Middle frontal gyrus (tissue), 1 donor: Measurements from ENCODE around the gene NKAIN2.

Experiments
- DNase-seq: peaks from one replicate; pipeline ENCODE4 v3.0.0-alpha.2; 2015; ENCODE audit warnings: low spot score; ENCODE audit errors: extremely low spot score

Gene NKAIN2

DNA sequence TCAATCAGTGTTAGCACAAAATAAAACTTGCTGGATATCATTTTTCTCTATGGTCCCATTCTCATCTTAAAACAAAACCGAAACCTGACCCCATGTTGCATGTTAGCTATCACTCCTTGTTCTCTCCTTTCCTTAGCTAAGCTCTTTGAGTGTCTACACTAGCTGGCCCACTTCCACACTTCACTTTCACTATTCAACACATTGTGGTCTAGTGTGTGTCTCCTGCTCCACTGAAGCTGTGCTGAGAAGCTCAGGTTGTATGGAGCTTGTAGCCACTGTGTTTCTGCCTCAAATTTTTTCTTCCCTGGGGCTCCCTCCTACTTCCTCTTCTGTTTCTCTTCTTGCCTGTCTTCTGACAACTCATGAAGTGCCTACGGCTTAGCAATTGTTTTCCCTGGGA lies 223.0 kb downstream of the NKAIN2 start:
- DNase-seq, result no peak

DNA sequence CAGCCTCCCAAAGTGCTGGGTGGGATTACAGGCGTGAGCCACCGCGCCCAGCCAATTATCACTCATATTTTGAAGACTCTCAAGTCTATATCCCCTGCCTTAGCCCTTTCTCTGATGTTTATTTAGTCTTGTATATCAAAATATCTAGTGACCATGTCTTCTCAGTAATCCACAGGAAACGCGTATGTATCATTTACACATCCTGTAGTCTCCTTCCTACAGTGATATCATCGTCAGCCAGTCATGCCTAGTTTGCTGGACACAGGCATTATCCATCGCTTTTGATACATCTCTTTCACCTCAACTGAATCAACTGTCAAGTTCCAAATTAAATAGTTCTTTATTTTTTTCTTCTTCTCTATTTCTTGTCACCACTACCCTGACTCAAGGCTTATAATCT lies 223.7 kb downstream of the NKAIN2 start:
- no peak for DNase-seq

DNA sequence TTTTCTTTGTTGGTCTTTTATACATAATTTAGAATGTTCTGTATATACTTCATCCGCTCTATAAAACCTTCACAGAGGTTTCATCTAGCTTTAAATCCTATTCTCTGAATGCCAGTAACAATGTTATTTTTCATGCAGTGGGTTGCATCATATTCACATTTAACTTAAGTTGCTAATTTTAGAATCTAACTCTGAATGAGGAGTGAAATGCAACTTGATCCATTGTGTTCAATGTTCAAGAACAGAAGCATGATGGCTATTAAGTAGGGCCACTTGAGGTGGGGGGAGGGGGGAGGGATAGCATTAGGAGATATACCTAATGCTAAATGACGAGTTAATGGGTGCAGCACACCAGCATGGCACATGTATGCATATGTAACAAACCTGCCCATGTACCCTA lies 224.5 kb downstream of the NKAIN2 start:
- DNase-seq, result no peak

DNA sequence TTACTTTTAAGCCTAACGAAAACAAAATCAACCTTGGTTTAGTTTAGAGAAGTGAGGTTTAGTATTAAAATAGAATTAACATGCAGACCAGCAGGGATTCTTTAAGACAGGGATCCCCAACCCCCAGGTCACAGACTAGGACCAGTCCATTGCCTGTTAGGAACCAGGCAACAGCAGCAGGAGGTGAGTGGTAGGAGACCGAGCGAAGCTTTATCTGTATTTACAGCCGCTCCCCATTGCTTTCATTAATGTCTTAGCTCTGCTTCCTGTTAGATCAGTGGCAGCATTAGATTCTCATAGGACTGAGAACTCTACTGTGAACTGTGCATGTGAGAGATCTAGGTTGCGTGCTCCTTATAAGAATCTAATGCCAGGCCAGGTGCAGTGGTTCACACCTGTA lies 225.9 kb downstream of the NKAIN2 start:
- no peak for DNase-seq

- no peak for DNase-seq
Observed at GRCh38 chr6:124033501-124033900, 229.8 kb downstream of the NKAIN2 start.

- DNase-seq, result no peak
Observed at GRCh38 chr6:124036384-124036783, 232.7 kb downstream of the NKAIN2 start.

DNA sequence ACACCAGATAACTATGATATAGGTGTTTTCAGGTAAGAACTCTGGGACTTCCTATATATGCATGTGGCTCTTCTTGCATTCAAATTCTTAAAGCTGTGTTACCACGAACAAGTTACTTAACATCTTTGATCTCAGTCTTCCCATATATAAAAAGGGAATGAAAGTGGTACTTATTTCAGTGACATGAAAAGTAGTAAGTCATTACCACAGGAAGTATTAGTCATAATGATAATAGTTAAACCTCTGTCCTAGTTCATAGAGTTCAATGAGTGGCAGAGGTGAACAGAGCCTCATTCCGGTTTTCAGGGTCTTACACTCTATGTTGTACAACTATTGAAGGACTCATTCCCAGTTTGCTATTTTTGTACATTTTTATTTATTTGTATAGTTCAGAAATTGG lies 237.0 kb downstream of the NKAIN2 start:
- DNase-seq, result no peak

DNA sequence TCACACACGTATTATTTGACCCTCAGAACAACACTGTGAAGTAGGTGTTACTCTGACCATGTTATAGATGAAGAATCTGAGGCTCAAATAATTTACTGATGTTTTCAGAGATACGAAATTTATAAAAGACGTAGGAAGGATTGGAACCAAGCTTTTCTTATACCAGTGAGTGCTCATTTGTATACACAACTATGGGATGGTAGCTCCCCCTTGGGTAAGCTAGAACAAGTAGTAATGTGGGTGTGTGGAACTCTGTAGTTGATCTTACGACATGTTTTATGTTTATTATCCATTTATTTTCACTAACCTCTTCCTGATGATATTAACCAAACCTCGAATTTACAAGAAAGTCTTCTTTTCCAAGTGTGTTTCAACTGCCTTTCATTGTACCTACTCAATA lies 248.5 kb downstream of the NKAIN2 start:
- no peak for DNase-seq

DNA sequence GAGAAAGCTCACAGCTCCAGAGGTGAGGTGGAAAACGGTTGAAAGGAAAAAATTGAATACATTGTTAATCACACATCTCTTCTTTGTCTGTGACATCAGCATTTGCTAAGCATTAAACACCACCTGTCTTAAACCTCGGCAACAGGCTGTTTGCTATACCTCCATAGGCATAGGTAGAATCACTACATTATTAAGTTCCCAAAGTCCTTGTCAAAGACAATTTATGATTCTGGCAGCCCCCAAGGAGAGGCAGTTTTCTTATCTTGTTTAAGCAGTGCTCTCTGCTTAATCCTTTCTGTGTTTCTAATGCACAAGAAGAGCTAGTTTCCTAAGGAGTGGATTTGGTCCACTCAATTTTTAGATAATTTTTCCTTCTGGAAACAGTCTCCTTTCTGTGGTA lies 249.7 kb downstream of the NKAIN2 start:
- DNase-seq, result no peak

GRCh38 chr6:124054034-124054433 lies 250.4 kb downstream of the NKAIN2 start:
- no peak for DNase-seq

- DNase-seq, result no peak
Observed at GRCh38 chr6:124055395-124055794, 251.7 kb downstream of the NKAIN2 start.

GRCh38 chr6:124055963-124056362 lies 252.3 kb downstream of the NKAIN2 start:
- DNase-seq, result no peak

GRCh38 chr6:124056407-124057334 lies 253.0 kb downstream of the NKAIN2 start:
- no peak for DNase-seq

GRCh38 chr6:124057461-124057860 lies 253.8 kb downstream of the NKAIN2 start:
- DNase-seq, result no peak

DNA sequence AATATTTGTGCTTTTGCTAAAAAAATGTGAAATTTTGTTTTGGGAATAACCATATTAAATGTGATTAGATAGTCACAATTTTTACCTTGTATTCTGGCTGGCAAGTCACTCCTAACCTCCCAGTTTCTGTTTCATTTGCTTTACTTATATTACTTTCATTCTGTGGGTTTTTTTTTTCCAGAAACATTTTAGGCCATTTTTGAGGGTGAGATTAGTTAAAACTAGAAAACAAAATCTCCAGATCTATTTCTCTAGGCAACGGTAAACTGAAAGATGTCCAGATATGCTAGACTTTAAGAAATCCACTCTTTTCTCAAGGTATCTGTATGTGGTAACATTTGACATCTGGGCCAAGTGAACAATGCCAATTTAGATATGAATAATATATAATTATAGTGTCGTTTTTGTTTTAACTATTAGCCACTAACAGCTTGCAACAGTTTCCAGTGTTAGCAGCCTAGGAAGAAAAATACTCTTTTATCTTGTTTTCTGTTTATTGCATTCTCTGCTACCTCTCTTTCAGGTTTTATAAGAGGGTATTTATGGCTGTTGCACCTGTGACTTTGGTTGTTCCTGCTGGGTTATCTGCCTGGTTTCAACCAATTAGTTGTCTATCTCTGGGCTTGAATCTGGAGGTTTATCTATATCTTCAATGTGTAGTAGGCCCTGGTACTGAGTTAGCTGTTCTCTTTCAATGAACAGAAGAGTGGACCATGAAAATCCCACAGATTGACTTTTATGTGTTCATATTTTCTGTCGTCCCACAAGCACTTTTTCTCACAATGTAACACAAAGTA lies 260.9 kb downstream of the NKAIN2 start:
- no peak for DNase-seq

- DNase-seq, result no peak
Observed at GRCh38 chr6:124066269-124066668, 262.6 kb downstream of the NKAIN2 start.

GRCh38 chr6:124066946-124067552 lies 263.4 kb downstream of the NKAIN2 start:
- DNase-seq, result peak; percentile 50

GRCh38 chr6:124069230-124069950 lies 265.7 kb downstream of the NKAIN2 start:
- no peak for DNase-seq

DNA sequence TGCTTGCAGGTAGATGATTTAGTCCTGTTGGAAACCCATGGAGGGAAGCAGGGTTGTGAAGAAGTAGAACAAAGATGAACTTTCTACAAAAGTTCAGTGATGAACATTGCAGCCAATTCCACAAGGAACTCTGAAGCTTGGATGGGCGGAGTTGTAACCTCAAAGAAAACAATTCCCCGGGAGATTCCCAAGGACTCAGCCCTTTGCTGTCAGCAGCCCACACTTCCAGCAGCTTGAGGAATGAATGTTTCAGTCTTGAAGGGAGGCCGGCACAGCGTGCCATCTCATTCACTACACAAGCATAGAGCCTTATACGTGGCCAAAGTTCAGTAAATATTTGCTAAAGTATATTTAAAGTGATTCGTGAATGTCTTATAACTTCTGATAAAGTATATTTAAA lies 269.4 kb downstream of the NKAIN2 start:
- no peak for DNase-seq

GRCh38 chr6:124073820-124074587 lies 270.3 kb downstream of the NKAIN2 start:
- no peak for DNase-seq

DNA sequence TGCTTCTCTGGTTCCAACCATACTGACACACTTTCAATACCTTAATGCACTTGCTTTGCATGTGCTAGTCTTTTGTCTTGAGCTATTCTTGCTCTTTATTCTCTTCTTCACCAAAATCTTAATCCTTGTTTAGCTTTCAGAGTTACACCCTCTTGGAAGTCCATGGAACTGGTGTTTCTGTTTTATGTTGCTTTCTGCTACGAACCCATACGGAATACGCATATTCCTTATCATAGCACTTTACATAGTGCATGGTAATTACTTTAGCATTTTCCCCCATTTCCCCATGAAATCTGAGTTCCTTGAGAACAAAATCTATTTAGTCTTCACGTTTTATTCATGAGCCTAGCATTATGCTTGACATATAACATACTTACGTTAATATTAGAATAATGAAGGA lies 270.9 kb downstream of the NKAIN2 start:
- DNase-seq, result no peak
